SW480 (cell line): Measurements from ENCODE around the gene ZNF232.
A peak's percentile ranks its signal among the peaks of the same experiment; 100 is the strongest.
"Not testable (repeated sequence)": the region's sequence is repeated elsewhere in the genome, so short reads cannot be mapped to it uniquely, and the experiment has no call there.

Source experiments
- DNase-seq: peaks from one replicate; pipeline ENCODE4 v3.0.0-alpha.2; 2016; ENCODE audit warnings: low spot score

Gene ZNF232

GRCh38 chr17:5097101-5097834 is 14.4 kb downstream of the ZNF232 start:
- DNase-seq: no peak

- no peak for DNase-seq
Measured at GRCh38 chr17:5096731-5097100, 15.0 kb downstream of the ZNF232 start.

DNA sequence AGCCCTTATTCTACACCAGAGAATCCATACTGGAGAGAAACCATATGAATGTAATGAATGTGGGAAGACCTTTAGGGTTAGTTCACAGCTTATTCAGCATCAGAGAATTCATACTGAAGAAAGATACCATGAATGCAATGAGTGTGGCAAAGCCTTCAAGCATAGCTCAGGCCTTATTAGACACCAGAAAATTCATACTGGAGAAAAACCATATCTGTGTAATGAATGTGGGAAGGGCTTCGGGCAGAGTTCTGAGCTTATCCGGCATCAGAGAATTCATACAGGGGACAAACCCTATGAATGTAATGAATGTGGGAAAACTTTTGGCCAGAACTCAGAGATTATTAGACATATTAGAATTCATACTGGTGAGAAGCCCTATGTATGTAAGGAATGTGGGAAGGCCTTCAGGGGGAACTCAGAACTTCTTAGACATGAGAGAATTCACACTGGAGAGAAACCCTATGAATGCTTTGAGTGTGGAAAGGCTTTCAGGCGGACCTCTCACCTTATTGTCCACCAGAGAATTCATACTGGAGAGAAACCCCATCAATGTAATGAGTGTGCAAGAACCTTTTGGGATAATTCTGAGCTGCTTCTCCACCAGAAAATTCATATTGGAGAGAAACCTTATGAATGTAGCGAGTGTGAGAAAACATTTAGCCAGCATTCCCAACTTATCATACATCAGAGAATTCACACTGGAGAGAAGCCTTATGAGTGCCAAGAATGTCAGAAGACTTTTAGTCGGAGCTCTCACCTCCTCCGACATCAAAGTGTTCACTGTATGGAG is 19.3 kb downstream of the ZNF232 start:
- no peak for DNase-seq

- no peak for DNase-seq
Measured at GRCh38 chr17:5080591-5080990, 31.1 kb downstream of the ZNF232 start.

- peak; percentile 73 for DNase-seq
Measured at GRCh38 chr17:5078106-5079028, 33.3 kb downstream of the ZNF232 start, which contains the start of gene ZFP3. ZFP3 (plus strand) TSS chr17:5078467; CDS start chr17:5091505, 13,038 bp downstream.

- DNase-seq: no peak
Measured at GRCh38 chr17:5077781-5078105, 33.9 kb downstream of the ZNF232 start.

DNA sequence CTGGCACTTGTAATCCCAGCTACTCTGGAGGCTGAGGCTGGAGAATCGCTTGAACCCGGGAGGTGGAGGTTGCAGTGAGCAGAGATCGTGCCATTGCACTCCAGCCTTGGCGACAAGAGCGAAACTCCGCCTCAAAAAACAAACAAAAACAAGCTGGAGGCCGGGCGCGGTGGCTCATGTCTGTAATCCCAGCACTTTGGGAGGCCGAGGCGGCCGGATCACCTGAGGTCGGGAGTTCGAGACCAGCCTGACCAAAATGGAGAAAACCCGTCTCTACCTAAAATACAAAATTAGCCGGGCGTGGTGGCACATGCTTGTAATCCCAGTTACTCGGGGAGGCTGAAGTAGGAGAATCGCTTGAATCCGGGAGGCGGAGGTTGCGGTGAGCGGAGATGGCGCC is 34.4 kb downstream of the ZNF232 start:
- not testable (repeated sequence) for DNase-seq

DNA sequence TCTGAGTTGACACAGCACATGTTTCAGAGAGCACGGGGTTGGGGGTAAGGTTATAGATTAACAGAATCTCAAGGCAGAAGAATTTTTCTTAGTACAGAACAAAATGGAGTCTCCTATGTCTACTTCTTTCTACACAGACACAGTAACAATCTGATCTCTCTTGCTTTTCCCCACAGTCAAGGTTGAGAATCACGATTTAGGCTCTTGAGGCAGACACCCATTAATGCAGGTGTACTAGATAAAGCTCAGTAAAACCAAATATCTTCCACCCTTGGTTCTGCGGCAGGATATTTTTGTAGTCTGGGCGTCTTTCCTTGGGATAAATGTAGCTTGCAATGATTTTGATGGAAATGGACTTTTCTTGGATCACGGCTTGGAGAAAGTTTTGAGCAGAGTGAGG is 36.2 kb downstream of the ZNF232 start:
- not testable (repeated sequence) for DNase-seq

- DNase-seq: peak; percentile 74
Measured at GRCh38 chr17:5069724-5070123, 42.0 kb downstream of the ZNF232 start.

- no peak for DNase-seq
Measured at GRCh38 chr17:5068236-5068635, 43.4 kb downstream of the ZNF232 start.

- no peak for DNase-seq
Measured at GRCh38 chr17:5065227-5065744, 46.4 kb downstream of the ZNF232 start.
